Tibial artery (tissue), 4 donors: ENCODE measurements around the gene TCTN2.

Experiments used
- DNase-seq, 2 donors: peaks; one replicate each; pipeline ENCODE4 v3.0.0-alpha.2; 2019
- H3K27ac ChIP-seq, 2 donors: fragments of 200-600 bp; sonication (generic) in 1 of 2; 1 replicate in 1 of 2; 2 replicates in 1 of 2; pipeline ENCODE4 v1.5.1; 2018 to 2019; ENCODE audit warnings: mild to moderate bottlenecking in 1 of 2
- H3K27me3 ChIP-seq, 2 donors: fragments of 200-600 bp; sonication (generic) in 1 of 2; one replicate each; pipeline versions ENCODE4 v1.5.1 to v1.6.0; 2016 to 2019
- H3K36me3 ChIP-seq, 3 donors: fragments of 200-600 bp; sonication (generic) in 2 of 3; one replicate each; pipeline ENCODE4 v1.5.1; 2016 to 2019; ENCODE audit warnings: mild to moderate bottlenecking in 2 of 3
- H3K4me1 ChIP-seq, 4 donors: fragments of 200-600 bp; sonication (generic) in 2 of 4; 1 replicate in 3 of 4; 2 replicates in 1 of 4; pipeline ENCODE4 v1.5.1; 2016 to 2019
- H3K4me3 ChIP-seq, 2 donors: fragments of 200-600 bp; sonication (generic) in 1 of 2; 1 replicate in 1 of 2; 2 replicates in 1 of 2; pipeline ENCODE4 v1.5.1; 2018 to 2019; ENCODE audit warnings: mild to moderate bottlenecking in 2 of 2
- H3K9me3 ChIP-seq, 3 donors: fragments of 200-600 bp; sonication (generic) in 1 of 3; one replicate each; pipeline ENCODE4 v1.5.1; 2016 to 2019
- CTCF ChIP-seq, 2 experiments: fragments of 200-600 bp in 1 of 2; fragments of 450-650 bp in 1 of 2; IDR thresholded peaks; one replicate each; pipeline ENCODE4 v1.5.1; 2017 to 2019; ENCODE audit warnings: antibody characterized with exemption in 2 of 2, mild to moderate bottlenecking in 1 of 2, moderate library complexity in 1 of 2
- intact Hi-C: fragments of 100-400 bp; cut with DNase I; formaldehyde crosslinking; loops from one replicate; pipeline ENCODE4 v1.15.0; 2023; ENCODE audit warnings: low total_unique reads

Gene TCTN2

GRCh38 chr12:123676616-123677320 lies 5.9 kb downstream of the TCTN2 start:
- DNase-seq, result no peak
- Histone ChIP-seq H3K27ac (no peak overlapping the region), H3K4me3 (no peak overlapping the region), H3K27me3 (no peaks in the 10 kb centered on the region), H3K36me3 (peaks cover 3 to 75% (median 37%) of the 10 kb centered on the region in 3 donors), H3K9me3 (no peaks in the 10 kb centered on the region), H3K4me1 (peaks cover 0 to 11% (median 3%) of the 10 kb centered on the region in 4 donors)
- intact Hi-C loops, result no loop called here
- no peak for TF ChIP-seq CTCF (IDR thresholded peaks at IDR 0.05)

GRCh38 chr12:123678981-123679380 lies 8.1 kb downstream of the TCTN2 start:
- Histone ChIP-seq H3K4me3 (no peak overlapping the region), H3K36me3 (peaks cover 3 to 90% (median 31%) of the 10 kb centered on the region in 3 donors), H3K27me3 (no peaks in the 10 kb centered on the region), H3K9me3 (no peaks in the 10 kb centered on the region), H3K27ac (no peak overlapping the region), H3K4me1 (no peaks in the 10 kb centered on the region)
- no peak for DNase-seq
- intact Hi-C loops, result no loop called here
- no peak for TF ChIP-seq CTCF (IDR thresholded peaks at IDR 0.05)

- Histone ChIP-seq H3K27me3 (no peaks in the 10 kb centered on the region), H3K36me3 (peaks cover 0 to 89% (median 10%) of the 10 kb centered on the region in 3 donors), H3K9me3 (no peaks in the 10 kb centered on the region), H3K4me1 (no peaks in the 10 kb centered on the region), H3K4me3 (no peak overlapping the region), H3K27ac (no peak overlapping the region)
- intact Hi-C loops, result no loop called here
- DNase-seq, result no peak
- TF ChIP-seq CTCF (IDR thresholded peaks at IDR 0.05), result no peak
Measured at GRCh38 chr12:123681605-123682004, 10.7 kb downstream of the TCTN2 start.

- Histone ChIP-seq H3K9me3 (no peaks in the 10 kb centered on the region), H3K4me3 (no peak overlapping the region), H3K36me3 (peaks cover 5 to 94% (median 17%) of the 10 kb centered on the region in 3 donors), H3K4me1 (no peaks in the 10 kb centered on the region), H3K27me3 (no peaks in the 10 kb centered on the region), H3K27ac (no peak overlapping the region)
- intact Hi-C loops, result no loop called here
- no peak for TF ChIP-seq CTCF (IDR thresholded peaks at IDR 0.05)
- DNase-seq, result no peak
Measured at GRCh38 chr12:123683964-123684363, 13.1 kb downstream of the TCTN2 start.

GRCh38 chr12:123686636-123687190 lies 15.8 kb downstream of the TCTN2 start:
- no peak for TF ChIP-seq CTCF (IDR thresholded peaks at IDR 0.05)
- no peaks in the 10 kb centered on the region for H3K27me3 ChIP-seq
- H3K36me3 ChIP-seq, result peaks cover 12 to 91% (median 20%) of the 10 kb centered on the region in 3 donors
- DNase-seq, result no peak
- intact Hi-C loops, result no loop called here
- H3K4me3 ChIP-seq, result no peak overlapping the region
- H3K4me1 ChIP-seq, result no peaks in the 10 kb centered on the region
- H3K27ac ChIP-seq, result no peak overlapping the region
- H3K9me3 ChIP-seq, result no peaks in the 10 kb centered on the region
